GM10266 (cell line): ENCODE results near the gene SNRPA1.

Experiments
- DNase-seq: peaks from one replicate; pipeline ENCODE4 v3.0.0; 2012; ENCODE audit errors: extremely low spot score
- TF ChIP-seq, protein P1 (sequence below): IDR thresholded peaks from 2 replicates; pipeline ENCODE4 v1.5.1; 2012; ENCODE audit warnings: mild to moderate bottlenecking, low read depth; ENCODE audit not compliant: control insufficient read depth, insufficient read depth; ENCODE audit errors: missing control alignments

The SNRPA1 gene

DNA sequence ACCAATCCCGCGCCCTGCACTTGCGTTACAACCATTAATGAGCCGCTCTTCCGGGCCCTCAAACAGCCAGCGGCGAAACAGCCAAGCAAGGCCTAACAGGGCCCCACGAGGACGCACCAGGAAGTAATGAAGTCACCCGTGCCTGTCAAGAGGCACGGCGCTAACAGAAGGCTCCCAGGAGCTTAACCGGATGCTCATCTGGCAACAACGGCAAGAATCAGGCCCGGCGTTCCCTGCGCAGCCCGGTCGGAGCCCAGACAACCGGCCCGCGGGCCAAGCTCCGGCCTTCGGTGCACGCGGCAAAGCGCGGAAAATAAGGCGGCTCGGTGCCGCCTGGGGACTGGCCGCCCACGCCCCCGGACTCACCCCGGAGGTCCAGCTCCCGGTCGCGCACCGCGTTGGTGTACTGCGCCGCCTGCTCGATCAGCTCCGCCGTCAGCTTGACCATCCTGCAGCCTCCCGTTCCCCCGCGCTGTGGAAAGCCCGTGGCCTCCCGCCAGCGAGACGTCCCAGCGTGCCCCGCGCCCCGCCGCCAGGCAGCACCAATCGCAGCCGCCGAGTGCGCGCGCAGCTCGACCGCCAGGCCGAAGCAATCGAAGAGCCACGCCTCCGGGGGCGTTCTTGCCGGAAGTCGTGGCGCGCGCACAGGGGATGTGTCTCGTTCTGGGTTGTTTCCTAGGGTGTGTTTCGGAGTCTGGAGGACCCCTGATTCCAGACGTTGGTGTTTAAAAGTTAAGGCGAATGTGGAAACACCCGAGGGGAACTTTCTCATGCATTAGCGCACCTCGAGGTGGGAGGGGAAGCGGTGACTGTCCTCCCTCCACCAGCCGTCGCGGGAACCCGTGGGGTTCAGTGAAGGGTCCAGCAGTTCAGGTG lies at the start of gene SNRPA1:
TSS of gene SNRPA1 (minus strand) at position 518 of the 876 bp plus-strand sequence. CDS start at position 448, 70 bp downstream.
- peak; percentile 97 for DNase-seq
- TF ChIP-seq, protein P1, sequence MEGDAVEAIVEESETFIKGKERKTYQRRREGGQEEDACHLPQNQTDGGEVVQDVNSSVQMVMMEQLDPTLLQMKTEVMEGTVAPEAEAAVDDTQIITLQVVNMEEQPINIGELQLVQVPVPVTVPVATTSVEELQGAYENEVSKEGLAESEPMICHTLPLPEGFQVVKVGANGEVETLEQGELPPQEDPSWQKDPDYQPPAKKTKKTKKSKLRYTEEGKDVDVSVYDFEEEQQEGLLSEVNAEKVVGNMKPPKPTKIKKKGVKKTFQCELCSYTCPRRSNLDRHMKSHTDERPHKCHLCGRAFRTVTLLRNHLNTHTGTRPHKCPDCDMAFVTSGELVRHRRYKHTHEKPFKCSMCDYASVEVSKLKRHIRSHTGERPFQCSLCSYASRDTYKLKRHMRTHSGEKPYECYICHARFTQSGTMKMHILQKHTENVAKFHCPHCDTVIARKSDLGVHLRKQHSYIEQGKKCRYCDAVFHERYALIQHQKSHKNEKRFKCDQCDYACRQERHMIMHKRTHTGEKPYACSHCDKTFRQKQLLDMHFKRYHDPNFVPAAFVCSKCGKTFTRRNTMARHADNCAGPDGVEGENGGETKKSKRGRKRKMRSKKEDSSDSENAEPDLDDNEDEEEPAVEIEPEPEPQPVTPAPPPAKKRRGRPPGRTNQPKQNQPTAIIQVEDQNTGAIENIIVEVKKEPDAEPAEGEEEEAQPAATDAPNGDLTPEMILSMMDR: no peak

DNA sequence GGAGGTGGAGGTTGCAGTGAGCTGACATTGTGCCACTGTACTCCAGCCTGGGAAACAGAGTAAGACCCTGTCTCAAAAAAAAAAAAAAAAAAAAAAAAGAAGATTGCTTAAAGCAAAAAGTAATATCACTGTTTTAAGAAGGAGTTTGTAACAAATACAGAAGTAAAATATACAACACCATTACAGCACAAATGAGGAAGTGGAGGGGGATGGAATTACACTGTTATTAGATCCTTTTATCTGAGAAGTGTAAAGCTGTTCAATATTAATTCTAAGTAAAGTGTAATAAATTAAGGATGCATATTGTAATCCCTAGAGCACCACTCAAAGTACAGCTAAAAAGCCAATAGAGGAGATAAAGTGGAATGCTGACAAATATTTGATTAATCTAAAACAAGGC lies 47.0 kb upstream of the SNRPA1 start:
- TF ChIP-seq, protein P1: no peak
- no peak for DNase-seq

DNA sequence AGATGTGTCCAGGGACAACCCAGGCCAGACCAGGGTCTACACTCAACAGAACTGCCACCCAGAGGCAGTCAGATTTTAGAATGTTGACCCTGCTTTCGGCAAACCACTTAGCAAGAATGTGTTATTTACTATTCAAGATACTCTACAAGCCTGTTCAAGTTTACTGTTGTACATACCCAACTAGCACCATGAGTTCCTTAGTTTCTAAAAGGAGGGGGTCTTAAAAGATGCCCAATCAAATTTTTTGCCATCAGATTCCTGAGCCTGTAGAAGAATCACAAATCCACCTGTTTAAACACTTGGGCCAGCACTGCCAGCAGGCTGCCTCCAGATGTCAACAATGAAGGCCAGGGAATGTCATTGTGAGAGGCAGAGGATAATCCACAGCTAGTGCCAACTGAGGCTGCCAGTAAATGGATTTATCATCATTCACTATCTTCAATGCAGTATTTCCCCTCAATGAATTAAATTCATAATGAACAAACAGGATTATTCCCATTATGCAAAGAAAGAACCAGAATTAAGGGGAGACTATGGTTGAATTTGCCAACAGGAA lies 43.5 kb upstream of the SNRPA1 start:
- DNase-seq: no peak
- TF ChIP-seq, protein P1: no peak

DNA sequence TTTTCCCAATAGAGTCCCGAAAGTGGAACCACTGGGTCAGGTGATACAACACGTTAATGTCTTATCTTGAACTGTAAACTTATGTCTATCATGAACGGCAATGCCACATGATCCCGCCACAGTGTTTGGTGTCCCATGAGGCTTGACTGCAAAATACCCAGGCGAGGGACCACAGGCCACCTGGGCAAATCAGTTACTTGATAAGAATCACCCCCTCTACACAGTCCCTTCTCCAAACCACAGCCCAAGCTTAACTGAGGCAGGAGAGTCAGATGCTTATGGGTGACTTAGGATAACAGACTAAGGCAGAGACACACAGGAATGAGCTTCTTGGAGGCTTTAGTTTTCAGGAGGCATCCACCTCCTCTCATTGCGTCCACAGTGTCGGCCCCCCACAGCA lies 42.9 kb upstream of the SNRPA1 start:
- TF ChIP-seq, protein P1: no peak
- DNase-seq: no peak

DNA sequence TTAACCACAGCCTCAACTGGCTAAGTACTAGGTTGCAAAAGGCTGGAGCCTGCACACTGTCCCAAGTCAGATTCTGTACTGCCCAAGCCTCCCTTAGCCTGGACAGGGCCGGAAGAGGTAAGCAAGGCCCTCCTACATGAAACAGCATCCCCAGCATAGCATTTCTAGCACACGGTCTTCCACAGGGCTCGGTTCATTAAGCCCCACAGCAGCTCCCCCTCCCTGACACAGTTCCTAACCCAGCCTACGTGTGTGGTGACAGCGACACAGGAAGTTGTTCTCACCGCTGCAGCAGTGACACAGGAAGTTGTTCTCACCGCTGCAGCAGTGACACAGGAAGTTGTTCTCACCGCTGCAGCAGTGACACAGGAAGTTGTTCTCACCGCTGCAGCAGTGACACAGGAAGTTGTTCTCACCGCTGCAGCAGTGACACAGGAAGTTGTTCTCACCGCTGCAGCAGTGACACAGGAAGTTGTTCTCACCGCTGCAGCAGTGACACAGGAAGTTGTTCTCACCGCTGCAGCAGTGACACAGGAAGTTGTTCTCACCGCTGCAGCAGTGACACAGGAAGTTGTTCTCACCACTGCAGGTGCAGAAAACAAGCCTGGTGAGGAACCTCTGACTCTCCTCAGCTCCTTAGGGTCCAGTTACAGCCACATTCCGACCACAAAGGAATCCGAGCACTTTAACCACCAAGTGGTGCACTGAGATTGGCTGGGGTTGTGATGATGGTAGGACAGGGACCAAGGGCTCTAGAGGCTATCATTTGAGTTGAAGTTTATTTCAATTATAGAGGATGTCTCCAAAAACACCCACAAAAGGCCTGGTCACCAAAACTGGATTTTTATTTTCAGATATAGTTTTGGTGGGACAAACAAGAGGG lies 39.1 kb upstream of the SNRPA1 start:
- DNase-seq: peak; percentile 61

DNA sequence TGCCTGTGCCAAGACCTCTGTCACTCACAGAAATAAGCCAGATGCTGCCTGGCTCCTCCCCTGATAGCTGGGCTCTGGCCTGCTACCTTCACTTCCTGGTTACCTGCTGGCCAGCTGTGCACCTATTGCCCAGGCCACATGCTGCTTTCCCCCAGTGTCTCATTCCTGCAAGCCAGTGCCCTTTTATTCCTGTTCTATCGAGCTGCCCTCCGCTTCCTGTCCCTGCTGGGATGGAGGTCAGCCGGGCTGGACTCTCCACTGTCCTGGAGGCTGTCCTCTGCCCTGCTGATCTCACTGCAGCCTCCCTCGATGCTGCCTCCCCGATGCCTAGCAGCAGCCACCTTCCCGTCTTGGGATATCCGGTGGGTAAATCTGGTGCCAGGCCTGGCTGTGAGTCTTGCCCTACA lies 37.0 kb upstream of the SNRPA1 start:
- no peak for DNase-seq
- TF ChIP-seq, protein P1: no peak

DNA sequence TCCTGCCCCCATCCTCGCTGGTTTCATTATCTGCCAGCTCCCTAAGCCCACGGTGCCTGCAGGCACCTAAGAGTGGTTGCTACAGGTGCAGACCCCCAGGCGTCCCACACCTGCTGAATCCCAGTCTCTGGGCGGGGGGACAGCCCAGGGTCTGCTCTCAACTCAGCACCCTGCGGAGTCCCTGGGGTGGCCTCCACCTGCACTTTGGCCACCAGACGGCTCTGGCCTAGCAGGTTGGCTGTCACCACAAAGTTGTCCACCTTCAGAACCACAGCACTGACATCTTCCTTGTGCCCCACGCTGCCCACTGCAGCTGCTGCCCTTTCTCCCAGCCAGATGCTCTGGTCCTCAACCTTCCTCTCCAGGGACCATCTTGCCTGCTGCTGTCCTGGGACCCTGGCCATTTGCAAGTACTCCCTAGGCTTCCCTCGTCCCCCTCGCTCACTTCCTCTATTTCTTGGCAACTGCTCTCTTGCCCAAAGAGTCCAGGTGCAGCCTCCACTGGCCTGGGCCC lies 34.9 kb upstream of the SNRPA1 start:
- TF ChIP-seq, protein P1: no peak
- no peak for DNase-seq
